Aorta (tissue), 5 donors: ENCODE measurements around the gene SHPK. TPM values are rescaled to one million over a fixed set of nuclear protein-coding genes. Genes with fewer than 3 reads are reported as not detected.
"Not testable (repeated sequence)": the region's sequence is repeated elsewhere in the genome, so short reads cannot be mapped to it uniquely, and the experiment has no call there.

Experiments
- ATAC-seq: fragments of 200-7000 bp; cut with Tn5 transposase; one replicate; pipeline ENCODE4 v1.9.1; 2022; ENCODE audit warnings: moderate library complexity; ENCODE audit not compliant: low FRiP score
- DNase-seq, 2 donors: peaks; one replicate each; pipeline ENCODE4 v3.0.0-alpha.2; 2020
- H3K27ac ChIP-seq, 2 donors: one replicate each; pipeline ENCODE4 v1.5.1; 2013; ENCODE audit warnings: low read length in 2 of 2, mild to moderate bottlenecking in 2 of 2, moderate library complexity in 2 of 2, control low read depth in 1 of 2, inconsistent platforms in 1 of 2, low read depth in 1 of 2
- H3K27me3 ChIP-seq, 2 donors: one replicate each; pipeline ENCODE4 v1.6.1; 2013; ENCODE audit warnings: control low read depth in 1 of 2, low read length in 1 of 2, mild to moderate bottlenecking in 1 of 2, moderate library complexity in 1 of 2; ENCODE audit not compliant: insufficient read depth in 2 of 2, control insufficient read depth in 1 of 2
- H3K36me3 ChIP-seq, 2 donors: one replicate each; pipeline ENCODE4 v1.6.1; 2013; ENCODE audit warnings: control low read depth in 1 of 2, low read length in 1 of 2, mild to moderate bottlenecking in 1 of 2; ENCODE audit not compliant: insufficient read depth in 2 of 2, control insufficient read depth in 1 of 2
- H3K4me1 ChIP-seq, 2 donors: one replicate each; pipeline ENCODE4 v1.6.1; 2013; ENCODE audit warnings: low read length in 2 of 2, control low read depth in 1 of 2, mild to moderate bottlenecking in 1 of 2, moderate library complexity in 1 of 2; ENCODE audit not compliant: insufficient read depth in 2 of 2, control insufficient read depth in 1 of 2
- H3K4me3 ChIP-seq, 2 donors: one replicate each; pipeline ENCODE4 v1.5.1; 2013; ENCODE audit warnings: low read length in 2 of 2, control low read depth in 1 of 2, mild to moderate bottlenecking in 1 of 2
- H3K9me3 ChIP-seq: one replicate; pipeline ENCODE4 v1.6.1; 2013; ENCODE audit warnings: mild to moderate bottlenecking, low read length; ENCODE audit not compliant: control insufficient read depth
- WGBS, 2 donors: extraction: QIAGEN DNeasy Blood & Tissue Kit; methylation state at CpG; one replicate each; pipeline ENCODE4 v1.1.7; 2013; 5-methylcytosine and 5-hydroxymethylcytosine counted together
- intact Hi-C, 2 donors: fragments of 100-400 bp; cut with DNase I; formaldehyde crosslinking; loops; one replicate each; pipeline versions ENCODE4 v1.14.2 to v1.15.0; 2022
- polyA plus RNA-seq, 2 donors: library from polyadenylated mRNA; stranded (reverse); fragments of 200-250 nt; gene quantifications; one replicate each; pipeline ENCODE4 v1.2.3, GENCODE V29; 2013
- total RNA-seq, 2 donors: library from RNA; stranded (reverse); fragmentation: NEBNext Ultra II Directional; extraction: Animal tissue kit (Norgen Biotek cat#: 25700); gene quantifications; one replicate each; pipeline ENCODE4 v1.2.1, GENCODE V29; 2021
- donor health status: healthy with polysubstance abuse.
- donor health status: Bipolar disorder and iron deficiency.
- donor health status: DM: no; HTN: no; CAD: no.
- donor health status: DM: no; HTN: no; CAD: no.
- donor health status: DM: yes; HTN: yes; CAD: no.

Gene SHPK
- total and polyA plus RNA-seq, 4 donors, result 4.3 to 15.8 (median 7.1) TPM

DNA sequence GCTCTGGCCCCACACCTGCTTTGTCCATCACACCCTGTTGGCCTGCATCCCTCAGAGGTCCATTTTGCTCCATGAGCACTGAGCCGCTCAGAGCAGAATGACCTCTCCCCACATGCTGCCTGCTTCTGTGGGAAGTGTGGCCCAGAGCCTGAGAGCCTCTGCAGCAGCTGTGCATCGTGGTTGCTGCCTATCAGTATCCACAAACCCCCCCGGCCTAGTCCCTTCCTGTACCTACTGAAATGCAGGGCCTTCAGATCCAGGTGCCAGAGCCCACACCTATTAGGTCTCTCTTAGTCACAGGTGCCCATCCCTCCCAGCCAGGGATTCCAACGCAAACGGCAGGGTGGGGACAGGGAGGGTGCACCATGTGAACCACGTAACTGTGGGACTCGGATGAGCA, 61.8 kb downstream of the SHPK start:
- no peaks in the 10 kb centered on the region for H3K9me3 ChIP-seq
- WGBS, 2 donors, result 91 to 92% methylated on average over 7 of the region's 7 CpGs
- no peak overlapping the region for H3K27ac ChIP-seq
- DNase-seq (no peak), ATAC-seq (no peak)
- H3K27me3 ChIP-seq, result no peaks in the 10 kb centered on the region
- H3K4me3 ChIP-seq, result no peak overlapping the region
- H3K36me3 ChIP-seq, result peaks cover 0 to 2% of the 10 kb centered on the region in 2 donors
- intact Hi-C loops, result no loop called here
- H3K4me1 ChIP-seq, result no peaks in the 10 kb centered on the region

DNA sequence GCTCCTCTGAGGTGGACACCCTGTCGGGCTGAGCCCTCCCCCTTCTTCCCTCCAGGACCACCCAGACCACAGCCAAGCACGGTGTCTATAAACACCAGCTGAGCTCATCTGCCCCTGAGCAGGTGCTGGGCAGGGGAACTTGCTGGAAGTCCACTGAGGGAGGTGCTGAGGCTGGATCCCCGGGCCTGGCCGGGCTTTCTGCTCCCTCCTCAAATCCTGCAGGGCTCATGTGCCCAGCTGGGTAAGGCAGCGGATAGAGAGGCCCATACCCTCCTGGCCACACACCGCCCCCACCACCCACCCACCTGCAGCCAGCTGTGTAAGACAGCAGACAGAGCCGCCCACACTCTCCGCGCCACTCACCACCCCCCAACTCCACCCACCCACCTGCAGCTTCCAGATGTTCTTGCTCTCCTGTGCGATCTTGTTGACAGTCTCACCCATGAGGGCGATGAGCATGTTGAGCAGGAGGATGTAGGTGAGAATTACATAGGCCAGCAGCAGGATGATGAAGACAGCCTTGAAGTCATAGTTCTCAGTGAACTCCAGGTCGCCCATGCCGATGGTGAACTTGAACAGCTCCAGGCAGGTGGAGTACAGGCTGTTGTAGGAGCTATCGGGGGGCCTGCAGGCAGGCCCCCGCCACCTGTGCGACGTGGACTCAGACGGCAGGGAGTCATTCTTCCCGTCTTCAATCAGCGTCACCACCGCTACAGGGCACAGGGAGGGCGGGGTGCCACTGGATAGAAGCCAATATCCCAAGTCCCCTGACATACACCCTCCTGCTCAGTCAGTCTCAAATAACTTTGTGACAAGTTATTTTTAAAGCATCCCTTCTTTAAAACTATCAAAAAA, 62.6 kb downstream of the SHPK start:
- Histone ChIP-seq H3K36me3 (peaks cover 0 to 2% of the 10 kb centered on the region in 2 donors), H3K27me3 (no peaks in the 10 kb centered on the region), H3K4me1 (no peaks in the 10 kb centered on the region), H3K27ac (no peak overlapping the region), H3K9me3 (no peaks in the 10 kb centered on the region), H3K4me3 (no peak overlapping the region)
- DNase-seq (no peak), ATAC-seq (no peak)
- 90 to 92% methylated on average over 19 to 22 of the region's 22 CpGs for WGBS, 2 donors
- intact Hi-C loops, result no loop called here

DNA sequence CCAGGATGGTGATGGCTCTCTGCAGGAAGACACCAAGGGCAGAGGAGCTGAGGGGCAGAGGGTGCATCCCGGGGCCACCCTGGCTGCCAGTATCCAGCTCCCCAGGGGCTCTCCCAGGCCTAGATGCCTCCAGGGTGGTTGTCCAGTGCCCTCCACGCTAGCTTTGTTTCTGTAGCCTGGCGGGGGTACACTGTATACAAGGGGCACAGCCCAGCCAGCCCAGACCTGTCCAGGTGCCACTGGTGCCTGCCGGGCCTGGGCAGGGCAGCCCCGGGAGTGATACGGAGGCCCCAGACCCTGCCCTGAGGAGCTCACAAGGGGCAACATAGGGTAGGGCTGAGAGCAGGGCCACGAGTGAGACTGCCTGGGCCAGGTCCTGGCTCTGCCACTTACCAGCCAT, 63.8 kb downstream of the SHPK start:
- no peaks in the 10 kb centered on the region for H3K4me1 ChIP-seq
- DNase-seq (no peak), ATAC-seq (peak; percentile 31)
- intact Hi-C loops, result no loop called here
- no peak overlapping the region for H3K27ac ChIP-seq
- peaks cover 0 to 2% of the 10 kb centered on the region in 2 donors for H3K36me3 ChIP-seq
- no peaks in the 10 kb centered on the region for H3K9me3 ChIP-seq
- no peak overlapping the region for H3K4me3 ChIP-seq
- WGBS, 2 donors, result 95 to 96% methylated on average over 7 of the region's 7 CpGs
- H3K27me3 ChIP-seq, result no peaks in the 10 kb centered on the region

DNA sequence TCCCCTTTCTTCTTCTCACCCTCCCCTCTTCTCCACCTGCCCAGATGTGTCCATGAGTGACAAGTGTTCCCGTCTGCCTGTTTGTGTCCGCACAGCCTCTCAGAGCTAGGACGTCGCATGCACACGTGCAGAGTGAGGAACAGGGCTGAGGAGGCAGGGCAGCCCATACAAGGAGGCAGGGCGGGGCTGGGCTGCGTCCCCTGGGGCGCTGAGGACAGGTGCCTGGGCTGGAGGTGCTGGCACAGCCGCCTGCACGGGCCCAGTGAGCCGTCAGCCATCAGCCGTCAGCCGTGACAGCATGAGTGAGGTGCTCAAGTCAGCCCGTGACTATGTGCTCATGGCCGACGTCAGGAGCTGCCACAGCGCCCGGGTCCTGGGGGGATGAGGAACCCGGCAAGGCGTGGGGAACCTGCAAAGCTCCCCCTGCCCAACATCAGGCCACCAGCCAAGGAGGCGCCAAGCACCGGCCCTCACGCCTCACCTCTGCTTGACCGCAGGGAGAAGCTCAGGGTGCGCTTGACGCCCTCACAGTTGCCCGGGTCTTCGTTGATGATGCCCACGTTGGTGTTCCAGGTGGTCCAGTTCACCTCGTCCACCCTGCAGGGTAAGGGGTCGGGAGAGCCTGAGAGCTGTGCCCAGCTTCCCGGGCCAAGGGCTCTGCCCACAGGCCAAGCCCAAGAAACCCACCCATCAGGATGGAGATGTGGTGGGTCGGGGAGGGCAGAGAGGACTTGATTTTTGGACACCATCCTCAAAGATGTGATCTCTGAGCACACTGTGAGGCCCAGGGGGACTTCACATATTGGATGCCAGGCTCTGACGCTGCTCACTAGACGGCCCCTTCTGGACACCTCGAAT, 64.8 kb downstream of the SHPK start:
- H3K27ac ChIP-seq, result no peak overlapping the region
- H3K9me3 ChIP-seq, result no peaks in the 10 kb centered on the region
- no peak for DNase-seq
- H3K36me3 ChIP-seq, result peaks cover 2 to 3% of the 10 kb centered on the region in 2 donors
- intact Hi-C loops, result no loop called here
- 93 to 95% methylated on average over 36 of the region's 36 CpGs for WGBS, 2 donors
- H3K27me3 ChIP-seq, result no peaks in the 10 kb centered on the region
- no peak overlapping the region for H3K4me3 ChIP-seq
- H3K4me1 ChIP-seq, result no peaks in the 10 kb centered on the region
- peak; percentile 45 for ATAC-seq

DNA sequence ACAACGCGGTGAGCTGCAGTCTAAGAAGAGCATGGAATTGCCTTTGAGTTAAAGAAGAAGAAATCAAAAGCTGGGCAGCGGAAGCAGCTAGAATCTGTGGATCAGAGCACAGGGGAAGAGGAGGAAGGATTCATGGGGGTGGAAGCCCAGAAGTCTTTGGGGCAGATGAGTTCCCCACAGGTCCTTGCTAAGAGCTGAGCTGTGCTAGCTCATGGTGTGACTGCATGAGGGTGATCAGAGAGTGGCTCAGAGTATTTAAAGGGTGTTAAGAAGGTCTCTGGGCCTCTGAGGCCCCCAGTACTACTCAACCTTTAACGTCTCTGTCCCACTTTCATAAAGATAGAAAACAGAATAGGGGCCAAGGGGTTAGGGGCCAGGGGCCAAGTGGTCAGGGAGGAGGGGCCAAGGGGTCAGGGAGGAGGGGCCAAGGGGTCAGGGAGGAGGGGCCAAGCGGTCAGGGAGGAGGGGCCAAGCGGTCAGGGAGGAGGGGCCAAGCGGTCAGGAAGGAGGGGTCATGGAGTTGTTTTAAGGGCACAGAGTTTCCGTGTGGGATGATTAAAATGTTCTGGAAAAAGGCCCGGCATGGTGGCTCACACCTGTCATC, 66.4 kb downstream of the SHPK start:
- H3K4me3 ChIP-seq, result no peak overlapping the region
- ATAC-seq (no peak), DNase-seq (no peak)
- H3K9me3 ChIP-seq, result no peaks in the 10 kb centered on the region
- H3K4me1 ChIP-seq, result no peaks in the 10 kb centered on the region
- WGBS, 2 donors, result 93% methylated on average over 8 to 9 of the region's 9 CpGs
- H3K36me3 ChIP-seq, result peaks cover 2 to 3% of the 10 kb centered on the region in 2 donors
- no peaks in the 10 kb centered on the region for H3K27me3 ChIP-seq
- no peak overlapping the region for H3K27ac ChIP-seq
- intact Hi-C loops, result no loop called here

DNA sequence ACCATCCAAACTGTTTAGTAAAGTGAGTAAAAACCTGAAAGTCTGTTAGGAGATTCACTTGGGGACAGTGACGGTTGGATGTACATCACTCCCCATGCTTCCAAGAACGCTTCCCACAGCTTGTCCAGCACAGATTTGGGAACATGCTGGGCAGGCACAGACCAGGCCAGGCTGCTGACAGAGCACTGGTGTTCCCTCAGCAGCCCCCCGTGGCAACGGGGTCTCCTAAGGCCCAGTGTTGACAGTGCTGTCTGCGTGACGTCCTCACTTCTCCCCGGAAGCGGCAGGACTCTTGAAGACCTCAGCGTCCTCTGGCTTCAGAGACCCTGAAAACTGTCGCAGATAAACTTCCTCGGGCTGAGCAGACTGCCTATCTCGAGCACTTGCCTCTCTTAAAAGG, 69.5 kb downstream of the SHPK start:
- H3K9me3 ChIP-seq, result no peaks in the 10 kb centered on the region
- DNase-seq (no peak), ATAC-seq (no peak)
- H3K4me1 ChIP-seq, result no peaks in the 10 kb centered on the region
- H3K27me3 ChIP-seq, result no peaks in the 10 kb centered on the region
- 94 to 96% methylated on average over 12 of the region's 12 CpGs for WGBS, 2 donors
- H3K4me3 ChIP-seq, result no peak overlapping the region
- H3K27ac ChIP-seq, result no peak overlapping the region
- intact Hi-C loops, result no loop called here
- H3K36me3 ChIP-seq, result peaks cover 2 to 3% of the 10 kb centered on the region in 2 donors

DNA sequence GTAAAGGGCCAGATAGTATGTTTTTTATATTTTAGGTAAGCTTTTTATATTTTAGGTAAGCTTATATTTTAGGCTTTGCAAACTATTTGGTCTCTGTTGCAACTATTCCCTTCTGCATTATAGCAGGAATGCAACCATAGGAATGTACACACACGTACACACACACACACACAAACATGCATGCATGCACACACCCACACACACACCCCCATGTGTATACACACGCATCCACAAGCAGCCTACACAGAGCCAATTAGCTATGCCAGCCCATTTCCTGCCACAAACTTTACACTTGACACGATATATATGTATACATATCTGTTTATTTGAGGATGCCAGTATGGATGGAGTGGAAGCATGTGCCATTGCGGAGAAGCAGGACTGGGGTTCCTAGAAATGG, 70.9 kb downstream of the SHPK start:
- Histone ChIP-seq H3K9me3 (no peaks in the 10 kb centered on the region), H3K27me3 (no peaks in the 10 kb centered on the region), H3K27ac (no peak overlapping the region), H3K4me3 (no peak overlapping the region), H3K4me1 (no peaks in the 10 kb centered on the region), H3K36me3 (peaks cover 2 to 3% of the 10 kb centered on the region in 2 donors)
- WGBS, 2 donors, result 92% methylated on average over 4 of the region's 4 CpGs
- ATAC-seq, result no peak
- intact Hi-C loops, result no loop called here
- no peak for DNase-seq

DNA sequence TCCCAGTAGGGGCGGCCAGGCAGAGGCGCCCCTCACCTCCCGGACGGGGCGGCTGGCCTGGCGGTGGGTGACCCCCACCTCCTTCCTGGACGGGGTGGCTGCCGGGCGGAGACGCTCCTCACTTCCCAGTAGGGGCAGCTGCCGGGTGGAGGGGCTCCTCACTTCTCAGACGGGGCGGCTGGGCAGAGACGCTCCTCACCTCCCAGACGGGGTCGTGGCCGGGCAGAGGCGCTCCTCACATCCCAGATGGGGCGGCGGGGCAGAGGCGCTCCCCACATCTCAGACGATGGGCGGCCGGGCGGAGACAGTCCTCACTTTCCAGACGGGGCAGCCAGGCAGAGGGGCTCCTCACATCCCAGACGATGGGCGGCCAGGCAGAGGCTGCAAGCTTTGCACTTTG, 71.8 kb downstream of the SHPK start:
- H3K4me3 ChIP-seq, H3K9me3 ChIP-seq, ATAC-seq, H3K4me1 ChIP-seq, H3K36me3 ChIP-seq, intact Hi-C loops, H3K27me3 ChIP-seq, DNase-seq, H3K27ac ChIP-seq: not testable (repeated sequence)
- 96 to 97% methylated on average over 19 to 28 of the region's 28 CpGs for WGBS, 2 donors
